ENCODE measurements around the gene OR2V2. TPM values are rescaled to one million over a fixed set of nuclear protein-coding genes. Genes with fewer than 3 reads are reported as not detected.

OR2V2 gene
- total RNA-seq, 1 experiment from 2014 or later = not detected

- Histone ChIP-seq H2BK12ac (ENCODE audit: insufficient read length, low read depth, low read length) (no peak overlapping the region), H3K4me2 (ENCODE audit: insufficient read depth, insufficient read length, low read length) (no peak overlapping the region)
- H3K27me3 Mint-ChIP-seq (ENCODE audit: low read depth) = peaks cover 35% of the 10 kb centered on the region
Observed at GRCh38 chr5:181099602-181100086, 47.7 kb upstream of the OR2V2 start.

More at GRCh38 chr5:181099602-181100086, 47.7 kb upstream of the OR2V2 start:
- Histone ChIP-seq H2BK15ac (ENCODE audit: low read depth, low read length) (no peak overlapping the region), H3K18ac (ENCODE audit: insufficient read length, low read depth, low read length) (no peak overlapping the region), H3K23ac (ENCODE audit: insufficient read length, low read depth, low read length) (no peak overlapping the region), H3K27ac (ENCODE audit: insufficient read length, low read depth, low read length) (no peak overlapping the region), H2BK5ac (ENCODE audit: insufficient read length, low read length) (no peak overlapping the region), H3K27me3 (ENCODE audit: insufficient read depth, low read length) (peaks cover 18% of the 10 kb centered on the region), H3K4ac (ENCODE audit: low read depth, low read length) (no peak overlapping the region), H4K91ac (ENCODE audit: insufficient read length, low read depth, low read length) (no peak overlapping the region), H3K79me1 (ENCODE audit: insufficient read depth, low read depth, low read length, poor library complexity, severe bottlenecking) (no peaks in the 10 kb centered on the region), H2AK5ac (ENCODE audit: insufficient read length, low read length) (no peak overlapping the region), H3K9me3 (ENCODE audit: control insufficient read depth, low read depth, low read length) (no peaks in the 10 kb centered on the region), H2AFZ (ENCODE audit: low read length) (no peak overlapping the region), H3K9ac (ENCODE audit: extremely low read depth, insufficient read length, low read length) (no peak overlapping the region), H3K23me2 (ENCODE audit: insufficient read length, low read depth, low read length, poor library complexity, severe bottlenecking) (peaks cover 4% of the 10 kb centered on the region), H3T11ph (ENCODE audit: low read length) (no peak overlapping the region), H3K79me2 (ENCODE audit: insufficient read depth, low read length) (no peaks in the 10 kb centered on the region), H4K8ac (replicated peaks; ENCODE audit: insufficient read length, low read depth, low read length) (no peak overlapping the region), H3K56ac (ENCODE audit: insufficient read length, low read depth, low read length) (no peak overlapping the region), H3K14ac (ENCODE audit: insufficient read depth, low read length) (no peak overlapping the region), H2BK120ac (ENCODE audit: low read depth, low read length, poor library complexity, severe bottlenecking) (no peak overlapping the region), H2BK20ac (ENCODE audit: low read depth, low read length, poor library complexity, severe bottlenecking) (no peak overlapping the region), H4K5ac (ENCODE audit: insufficient read length, low read depth, low read length) (no peak overlapping the region), H3K4me1 (ENCODE audit: insufficient read depth, low read length) (no peaks in the 10 kb centered on the region; the same call in 1 of the 2 replicates), H4K20me1 (ENCODE audit: control insufficient read depth, insufficient read depth, insufficient read length) (no peaks in the 10 kb centered on the region)
- H3K36me3 Mint-ChIP-seq (ENCODE audit: insufficient read depth in 1 of 3, low read depth in 3 of 3) = 0 out of 7 replicates have a peak, but pooled peaks cover 0 to 1% (median 0%) of the 10 kb centered on the region in 3 experiments
- H3K9me3 Mint-ChIP-seq = peaks cover 0 to 6% of the 10 kb centered on the region in 2 experiments; a peak in 4 of 5 replicates
- H3K27ac Mint-ChIP-seq = no peak overlapping the region
- peak overlapping the region; percentile 26 to 83; a peak in 4 of 5 replicates for H3K4me3 Mint-ChIP-seq
- DNase-seq = no peak
- peaks cover 9 to 12% of the 10 kb centered on the region in 2 experiments for H3K4me1 Mint-ChIP-seq
- TF ChIP-seq, protein P1, sequence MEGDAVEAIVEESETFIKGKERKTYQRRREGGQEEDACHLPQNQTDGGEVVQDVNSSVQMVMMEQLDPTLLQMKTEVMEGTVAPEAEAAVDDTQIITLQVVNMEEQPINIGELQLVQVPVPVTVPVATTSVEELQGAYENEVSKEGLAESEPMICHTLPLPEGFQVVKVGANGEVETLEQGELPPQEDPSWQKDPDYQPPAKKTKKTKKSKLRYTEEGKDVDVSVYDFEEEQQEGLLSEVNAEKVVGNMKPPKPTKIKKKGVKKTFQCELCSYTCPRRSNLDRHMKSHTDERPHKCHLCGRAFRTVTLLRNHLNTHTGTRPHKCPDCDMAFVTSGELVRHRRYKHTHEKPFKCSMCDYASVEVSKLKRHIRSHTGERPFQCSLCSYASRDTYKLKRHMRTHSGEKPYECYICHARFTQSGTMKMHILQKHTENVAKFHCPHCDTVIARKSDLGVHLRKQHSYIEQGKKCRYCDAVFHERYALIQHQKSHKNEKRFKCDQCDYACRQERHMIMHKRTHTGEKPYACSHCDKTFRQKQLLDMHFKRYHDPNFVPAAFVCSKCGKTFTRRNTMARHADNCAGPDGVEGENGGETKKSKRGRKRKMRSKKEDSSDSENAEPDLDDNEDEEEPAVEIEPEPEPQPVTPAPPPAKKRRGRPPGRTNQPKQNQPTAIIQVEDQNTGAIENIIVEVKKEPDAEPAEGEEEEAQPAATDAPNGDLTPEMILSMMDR (conservative IDR thresholded peaks at IDR 0.05) = no peak
- no CpG with 5 or more reads among the region's 11 CpGs for WGBS (ENCODE audit: extremely low coverage, insufficient read length, low lambda C conversion rate)

All from H9 (cell line).